Measurements from ENCODE around the gene FREY1. TPM values are rescaled to one million over a fixed set of nuclear protein-coding genes. Genes with fewer than 3 reads are reported as not detected.

FREY1 gene
- total and polyA plus RNA-seq, 4 donors = 0.15 to 0.67 (median 0.39) TPM

DNA sequence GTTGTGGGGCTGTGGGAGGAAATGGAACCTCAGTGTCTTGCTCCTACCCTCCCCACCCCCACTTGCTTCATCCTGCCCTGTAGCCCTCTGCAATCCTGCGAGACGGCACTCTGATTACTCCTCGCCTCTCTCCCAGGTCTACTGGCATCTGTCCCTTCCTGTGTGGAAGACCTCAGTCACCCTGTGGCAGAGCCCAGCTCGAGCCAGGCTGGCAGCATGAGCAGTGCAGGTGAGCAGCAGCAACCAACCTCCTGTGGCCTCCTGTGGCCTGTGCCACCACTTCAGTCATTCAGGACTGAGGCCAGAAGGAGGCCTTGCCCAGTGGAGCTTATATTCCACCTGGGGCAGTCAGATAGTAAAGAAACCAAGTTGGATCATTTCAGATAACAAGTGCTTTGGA is 36.4 kb downstream of the FREY1 start:
- Histone ChIP-seq H3K36me3 (ENCODE audit: control insufficient read depth in 4 of 4, insufficient read depth in 4 of 4, low read length in 4 of 4) (peaks cover 37 to 69% (median 49%) of the 10 kb centered on the region in 4 donors), H3K9me3 (ENCODE audit: control insufficient read depth in 4 of 4, insufficient read depth in 3 of 4, low read length in 3 of 4) (peaks cover 0 to 2% (median 0%) of the 10 kb centered on the region in 4 donors), H3K27ac (ENCODE audit: low read depth in 1 of 2, low read length in 1 of 2) (no peak overlapping the region), H3K4me1 (ENCODE audit: control insufficient read depth in 5 of 5, insufficient read depth in 5 of 5, low read length in 5 of 5) (no peaks in the 10 kb centered on the region), H3K4me3 (no peak overlapping the region), H3K9ac (ENCODE audit: insufficient read depth in 1 of 2, low read length in 2 of 2) (no peak overlapping the region), H3K27me3 (ENCODE audit: control insufficient read depth in 3 of 3, insufficient read depth in 3 of 3, low read length in 2 of 3) (no peaks in the 10 kb centered on the region)
- no peak for ATAC-seq (ENCODE audit: insufficient read depth, low FRiP score)
- WGBS, 2 donors = 91 to 94% methylated on average over 4 of the region's 4 CpGs
- DNase-seq = no peak
- TF ChIP-seq, protein P1, sequence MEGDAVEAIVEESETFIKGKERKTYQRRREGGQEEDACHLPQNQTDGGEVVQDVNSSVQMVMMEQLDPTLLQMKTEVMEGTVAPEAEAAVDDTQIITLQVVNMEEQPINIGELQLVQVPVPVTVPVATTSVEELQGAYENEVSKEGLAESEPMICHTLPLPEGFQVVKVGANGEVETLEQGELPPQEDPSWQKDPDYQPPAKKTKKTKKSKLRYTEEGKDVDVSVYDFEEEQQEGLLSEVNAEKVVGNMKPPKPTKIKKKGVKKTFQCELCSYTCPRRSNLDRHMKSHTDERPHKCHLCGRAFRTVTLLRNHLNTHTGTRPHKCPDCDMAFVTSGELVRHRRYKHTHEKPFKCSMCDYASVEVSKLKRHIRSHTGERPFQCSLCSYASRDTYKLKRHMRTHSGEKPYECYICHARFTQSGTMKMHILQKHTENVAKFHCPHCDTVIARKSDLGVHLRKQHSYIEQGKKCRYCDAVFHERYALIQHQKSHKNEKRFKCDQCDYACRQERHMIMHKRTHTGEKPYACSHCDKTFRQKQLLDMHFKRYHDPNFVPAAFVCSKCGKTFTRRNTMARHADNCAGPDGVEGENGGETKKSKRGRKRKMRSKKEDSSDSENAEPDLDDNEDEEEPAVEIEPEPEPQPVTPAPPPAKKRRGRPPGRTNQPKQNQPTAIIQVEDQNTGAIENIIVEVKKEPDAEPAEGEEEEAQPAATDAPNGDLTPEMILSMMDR (IDR thresholded peaks at IDR 0.05; ENCODE audit: control extremely low read depth, extremely low read depth) = no peak

DNA sequence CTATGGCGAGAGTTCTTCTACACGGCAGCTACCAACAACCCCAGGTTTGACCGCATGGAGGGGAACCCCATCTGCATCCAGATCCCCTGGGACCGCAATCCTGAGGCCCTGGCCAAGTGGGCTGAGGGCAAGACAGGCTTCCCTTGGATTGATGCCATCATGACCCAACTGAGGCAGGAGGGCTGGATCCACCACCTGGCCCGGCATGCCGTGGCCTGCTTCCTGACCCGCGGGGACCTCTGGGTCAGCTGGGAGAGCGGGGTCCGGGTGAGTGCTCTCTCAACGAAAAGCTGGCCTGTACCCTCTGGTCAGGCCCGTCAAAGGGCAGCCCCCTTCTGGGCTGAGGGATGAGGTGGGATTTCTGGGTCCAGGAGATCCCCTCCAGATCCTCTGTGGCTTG is 37.5 kb downstream of the FREY1 start:
- no peaks in the 10 kb centered on the region for H3K27me3 ChIP-seq (ENCODE audit: control insufficient read depth in 3 of 3, insufficient read depth in 3 of 3, low read length in 2 of 3)
- TF ChIP-seq, protein P1 (IDR thresholded peaks at IDR 0.05; ENCODE audit: control extremely low read depth, extremely low read depth) = no peak
- peaks cover 0 to 2% (median 0%) of the 10 kb centered on the region in 4 donors for H3K9me3 ChIP-seq (ENCODE audit: control insufficient read depth in 4 of 4, insufficient read depth in 3 of 4, low read length in 3 of 4)
- WGBS, 2 donors = 91 to 99% methylated on average over 12 of the region's 12 CpGs
- H3K36me3 ChIP-seq (ENCODE audit: control insufficient read depth in 4 of 4, insufficient read depth in 4 of 4, low read length in 4 of 4) = peaks cover 33 to 69% (median 44%) of the 10 kb centered on the region in 4 donors
- ATAC-seq (ENCODE audit: insufficient read depth, low FRiP score) = no peak
- no peak for DNase-seq
- no peak overlapping the region for H3K4me3 ChIP-seq
- H3K4me1 ChIP-seq (ENCODE audit: control insufficient read depth in 5 of 5, insufficient read depth in 5 of 5, low read length in 5 of 5) = peaks cover 0 to 2% (median 0%) of the 10 kb centered on the region in 5 donors
- no peak overlapping the region for H3K27ac ChIP-seq (ENCODE audit: low read depth in 1 of 2, low read length in 1 of 2)
- H3K9ac ChIP-seq (ENCODE audit: insufficient read depth in 1 of 2, low read length in 2 of 2) = no peak overlapping the region

DNA sequence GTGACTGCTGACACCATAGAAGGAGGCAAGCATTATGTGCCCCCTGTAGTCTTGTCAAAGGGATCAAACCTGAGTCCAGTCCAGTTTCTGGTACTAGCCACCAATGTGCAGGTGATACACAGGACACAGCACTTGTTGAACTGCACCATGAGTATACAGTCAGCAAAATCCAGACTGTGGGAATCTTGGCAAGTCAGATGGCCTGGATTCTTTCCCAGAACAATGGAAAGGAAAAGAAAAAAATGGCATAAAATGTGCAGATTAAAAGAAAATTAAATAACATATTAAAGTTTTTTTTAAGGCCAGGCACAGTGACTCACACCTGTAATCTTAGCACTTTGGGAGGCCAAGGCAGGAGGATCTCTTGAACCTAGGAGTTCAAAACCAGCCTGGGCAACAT is 43.0 kb downstream of the FREY1 start:
- DNase-seq (no peak), ATAC-seq (ENCODE audit: insufficient read depth, low FRiP score) (no peak)
- Histone ChIP-seq H3K9me3 (ENCODE audit: control insufficient read depth in 4 of 4, insufficient read depth in 3 of 4, low read length in 3 of 4) (no peaks in the 10 kb centered on the region), H3K36me3 (ENCODE audit: control insufficient read depth in 4 of 4, insufficient read depth in 4 of 4, low read length in 4 of 4) (peaks cover 23 to 58% (median 30%) of the 10 kb centered on the region in 4 donors), H3K27me3 (ENCODE audit: control insufficient read depth in 3 of 3, insufficient read depth in 3 of 3, low read length in 2 of 3) (no peaks in the 10 kb centered on the region), H3K27ac (ENCODE audit: low read depth in 1 of 2, low read length in 1 of 2) (no peak overlapping the region), H3K4me1 (ENCODE audit: control insufficient read depth in 5 of 5, insufficient read depth in 5 of 5, low read length in 5 of 5) (peaks cover 8 to 15% (median 11%) of the 10 kb centered on the region in 5 donors), H3K9ac (ENCODE audit: insufficient read depth in 1 of 2, low read length in 2 of 2) (no peak overlapping the region), H3K4me3 (no peak overlapping the region)
- TF ChIP-seq, protein P1 (IDR thresholded peaks at IDR 0.05; ENCODE audit: control extremely low read depth, extremely low read depth) = no peak

Measured in lung (tissue), 12 donors.